ENCODE results near the gene WLS.

GRCh38 chr1:68175621-68176398 lies 56.5 kb downstream of the WLS start:
- TF ChIP-seq POLR2A (IDR thresholded peaks at IDR 0.05) (no peak), CTCF (IDR thresholded peaks at IDR 0.05) (no peak)
